Cardiac muscle cell (in vitro differentiated cells and primary cell): ENCODE measurements around the gene SUN1. TPM values are rescaled to one million over a fixed set of nuclear protein-coding genes. Genes with fewer than 3 reads are reported as not detected.
A peak's percentile ranks its signal among the peaks of the same experiment; 100 is the strongest.

Experiments
- DNase-seq, 2 donors: peaks; one replicate each; pipeline versions ENCODE4 v3.0.0 to v3.0.0-alpha.2; 2010 to 2017; ENCODE audit warnings: low read depth in 1 of 2, low spot score in 1 of 2
- H3K27ac ChIP-seq: fragments of 200-600 bp; sonication (generic); 2 replicates; pipeline ENCODE4 v1.5.1; 2016
- H3K27me3 ChIP-seq: fragments of 200-600 bp; sonication (generic); 2 replicates; pipeline ENCODE4 v1.6.0; 2016; ENCODE audit warnings: control low read depth
- H3K36me3 ChIP-seq: fragments of 200-600 bp; sonication (generic); 2 replicates; pipeline ENCODE4 v1.5.1; 2016; ENCODE audit warnings: control low read depth
- H3K4me1 ChIP-seq: fragments of 200-600 bp; sonication (generic); 2 replicates; pipeline ENCODE4 v1.8.1; 2017; ENCODE audit warnings: low read depth, mild to moderate bottlenecking, mixed run types
- H3K4me3 ChIP-seq: fragments of 200-600 bp; sonication (generic); 2 replicates; pipeline ENCODE4 v1.5.1; 2016; ENCODE audit warnings: mild to moderate bottlenecking
- H3K9me3 ChIP-seq: fragments of 200-600 bp; sonication (generic); 2 replicates; pipeline ENCODE4 v1.5.1; 2017; ENCODE audit warnings: low read depth, mild to moderate bottlenecking, control low read depth
- polyA plus RNA-seq: library from polyadenylated mRNA; unstranded; fragments of >200 nt; fragmentation: Nextera tagmentation; extraction: Ambion mirVana; gene quantifications from 2 replicates; pipeline ENCODE4 v1.2.1, GENCODE V29; 2016
- total RNA-seq: library from RNA; depleted of rRNA; stranded (reverse); fragments of >200 nt; gene quantifications from 2 replicates; pipeline ENCODE4 v1.2.3, GENCODE V29; 2016
- TF ChIP-seq, protein P1 (sequence below): IDR thresholded peaks from 2 replicates; pipeline ENCODE4 v1.5.1; 2012; ENCODE audit warnings: low read depth, mild to moderate bottlenecking, low read length

SUN1 gene
- total and polyA plus RNA-seq, 2 experiments from 2014 or later = 172 to 188 TPM

DNA sequence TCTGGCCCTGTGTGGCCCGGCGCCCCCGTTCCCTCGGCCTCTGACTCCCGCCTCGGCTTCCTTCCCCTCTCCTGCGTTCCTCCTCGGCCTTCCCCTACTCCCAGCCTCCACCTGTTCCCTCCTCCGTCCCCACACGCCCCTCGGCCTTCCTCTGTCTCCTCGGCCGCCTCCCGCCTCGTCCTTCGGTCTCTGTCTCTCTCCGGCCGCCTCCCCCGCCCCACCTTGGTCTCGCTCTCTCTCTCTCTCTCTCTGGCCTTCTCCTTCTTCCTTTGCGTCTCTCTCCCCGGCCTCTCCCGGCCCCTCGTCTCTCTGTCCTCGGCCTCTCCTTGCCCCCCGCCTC, 44.7 kb downstream of the SUN1 start:
- peaks cover 9% of the 10 kb centered on the region for H3K36me3 ChIP-seq
- H3K27ac ChIP-seq = peak overlapping the region; percentile 90
- H3K9me3 ChIP-seq = no peaks in the 10 kb centered on the region
- H3K4me1 ChIP-seq = peaks cover 19% of the 10 kb centered on the region
- H3K4me3 ChIP-seq = peak overlapping the region; percentile 98
- H3K27me3 ChIP-seq = no peaks in the 10 kb centered on the region
- TF ChIP-seq, protein P1, sequence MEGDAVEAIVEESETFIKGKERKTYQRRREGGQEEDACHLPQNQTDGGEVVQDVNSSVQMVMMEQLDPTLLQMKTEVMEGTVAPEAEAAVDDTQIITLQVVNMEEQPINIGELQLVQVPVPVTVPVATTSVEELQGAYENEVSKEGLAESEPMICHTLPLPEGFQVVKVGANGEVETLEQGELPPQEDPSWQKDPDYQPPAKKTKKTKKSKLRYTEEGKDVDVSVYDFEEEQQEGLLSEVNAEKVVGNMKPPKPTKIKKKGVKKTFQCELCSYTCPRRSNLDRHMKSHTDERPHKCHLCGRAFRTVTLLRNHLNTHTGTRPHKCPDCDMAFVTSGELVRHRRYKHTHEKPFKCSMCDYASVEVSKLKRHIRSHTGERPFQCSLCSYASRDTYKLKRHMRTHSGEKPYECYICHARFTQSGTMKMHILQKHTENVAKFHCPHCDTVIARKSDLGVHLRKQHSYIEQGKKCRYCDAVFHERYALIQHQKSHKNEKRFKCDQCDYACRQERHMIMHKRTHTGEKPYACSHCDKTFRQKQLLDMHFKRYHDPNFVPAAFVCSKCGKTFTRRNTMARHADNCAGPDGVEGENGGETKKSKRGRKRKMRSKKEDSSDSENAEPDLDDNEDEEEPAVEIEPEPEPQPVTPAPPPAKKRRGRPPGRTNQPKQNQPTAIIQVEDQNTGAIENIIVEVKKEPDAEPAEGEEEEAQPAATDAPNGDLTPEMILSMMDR = no peak
- peak in 1 of 2 donors; percentile 21 for DNase-seq

DNA sequence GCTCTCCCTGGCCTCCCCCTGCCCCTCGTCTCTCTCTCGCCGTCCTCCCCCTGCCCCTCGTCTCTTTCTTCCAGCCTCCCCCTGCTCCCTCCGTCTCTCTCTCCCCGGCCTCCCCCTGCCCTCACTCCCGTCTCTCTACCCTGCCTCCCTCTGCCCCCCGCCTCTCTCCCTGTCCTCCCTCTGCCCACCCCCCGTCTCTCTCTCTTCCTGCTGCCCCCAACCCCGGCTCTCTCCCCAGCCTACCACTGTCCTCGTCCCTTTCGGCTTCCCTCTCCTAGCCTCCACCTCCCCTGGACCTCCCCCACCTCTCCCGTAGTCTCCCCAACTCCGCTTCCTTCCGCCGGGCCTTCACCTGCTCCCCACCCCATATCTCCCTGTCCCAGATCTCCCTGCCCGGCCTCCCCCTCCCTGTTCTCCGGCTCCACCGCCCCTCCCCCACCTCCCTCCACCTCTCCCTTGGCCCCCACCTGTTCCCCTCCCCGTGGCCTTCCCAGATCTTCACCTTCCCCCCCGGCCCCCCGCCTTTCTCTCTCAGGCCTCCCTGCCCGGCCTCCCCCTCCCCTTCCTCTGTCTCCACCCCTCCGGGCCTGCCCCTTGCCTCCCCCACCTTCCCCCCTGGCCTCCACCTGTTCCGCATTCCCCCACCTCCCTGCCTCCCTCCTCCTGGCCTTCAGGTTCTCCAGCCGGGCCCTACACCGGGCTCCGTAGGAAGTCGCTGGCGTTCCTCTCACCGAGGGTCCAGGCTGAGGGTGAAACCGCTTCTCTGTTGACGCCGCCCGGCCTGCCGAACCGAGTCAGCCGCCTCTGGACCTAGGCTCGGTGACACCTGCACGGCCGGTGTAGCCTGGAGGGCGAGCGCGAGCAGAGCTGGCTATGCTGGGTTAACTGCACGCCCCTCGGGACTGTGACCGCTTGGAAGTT, 45.3 kb downstream of the SUN1 start:
- Histone ChIP-seq H3K27me3 (no peaks in the 10 kb centered on the region), H3K4me3 (peak overlapping the region; percentile 98), H3K9me3 (no peaks in the 10 kb centered on the region), H3K36me3 (peaks cover 3% of the 10 kb centered on the region), H3K4me1 (peaks cover 19% of the 10 kb centered on the region), H3K27ac (peak overlapping the region; percentile 90)
- no peak for DNase-seq
- TF ChIP-seq, protein P1 = no peak

- no peaks in the 10 kb centered on the region for H3K36me3 ChIP-seq
- H3K27me3 ChIP-seq = no peaks in the 10 kb centered on the region
- TF ChIP-seq, protein P1 = no peak
- H3K9me3 ChIP-seq = no peaks in the 10 kb centered on the region
- H3K4me1 ChIP-seq = peaks cover 12% of the 10 kb centered on the region
- no peak overlapping the region for H3K27ac ChIP-seq
- H3K4me3 ChIP-seq = no peak overlapping the region
- no peak for DNase-seq
These were observed 46.8 kb downstream of the SUN1 start for GRCh38 chr7:879093-879492.

GRCh38 chr7:879706-880105, 47.4 kb downstream of the SUN1 start:
- TF ChIP-seq, protein P1 = no peak
- Histone ChIP-seq H3K27ac (no peak overlapping the region), H3K36me3 (no peaks in the 10 kb centered on the region), H3K4me1 (peaks cover 6% of the 10 kb centered on the region), H3K9me3 (no peaks in the 10 kb centered on the region), H3K27me3 (no peaks in the 10 kb centered on the region), H3K4me3 (no peak overlapping the region)
- no peak for DNase-seq

- Histone ChIP-seq H3K27ac (no peak overlapping the region), H3K9me3 (no peaks in the 10 kb centered on the region), H3K36me3 (no peaks in the 10 kb centered on the region), H3K27me3 (no peaks in the 10 kb centered on the region), H3K4me3 (no peak overlapping the region), H3K4me1 (peaks cover 5% of the 10 kb centered on the region)
- TF ChIP-seq, protein P1 = no peak
- DNase-seq = no peak
These were observed 48.2 kb downstream of the SUN1 start for GRCh38 chr7:880450-880849.
